PC-3 (cell line): Measurements from ENCODE around the gene XK.

Source experiments
- EZH2 ChIP-seq: fragments of 300-600 bp; sonication (generic); IDR thresholded peaks from one replicate; pipeline ENCODE4 v1.6.1; 2017; ENCODE audit warnings: antibody characterized with exemption, mild to moderate bottlenecking, low read length; ENCODE audit not compliant: unreplicated experiment
- EZH2phosphoT487 ChIP-seq: fragments of 300-600 bp; sonication (generic); IDR thresholded peaks from 2 replicates; pipeline ENCODE4 v1.6.1; 2018; ENCODE audit warnings: mild to moderate bottlenecking, antibody characterized with exemption, low read length, borderline replicate concordance
- TF ChIP-seq, protein P1 (sequence below): fragments of 300-600 bp; sonication (generic); conservative IDR thresholded peaks from 2 replicates; pipeline ENCODE4 v1.5.1; 2017; ENCODE audit warnings: antibody characterized with exemption, low read depth, mild to moderate bottlenecking, low read length

DNA sequence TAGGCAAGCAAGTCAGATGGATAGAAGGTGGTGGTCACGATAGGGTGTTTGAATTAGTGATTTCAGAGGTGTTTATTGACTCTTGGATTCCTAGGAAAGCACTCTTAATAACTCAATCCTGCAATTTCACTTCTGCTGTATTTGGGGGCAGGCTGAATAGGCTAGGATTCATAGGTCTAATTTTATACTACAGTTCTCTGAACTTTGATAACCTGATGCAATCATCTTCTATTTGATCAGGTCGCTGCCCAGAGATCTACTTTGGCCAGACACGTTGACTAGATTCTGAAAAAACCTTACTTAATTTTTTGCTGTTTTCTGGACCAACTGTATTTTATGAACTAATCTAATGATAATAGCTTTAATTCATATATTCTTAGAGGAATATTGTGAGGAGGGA, 26.4 kb downstream of the XK start:
- TF ChIP-seq, protein P1, sequence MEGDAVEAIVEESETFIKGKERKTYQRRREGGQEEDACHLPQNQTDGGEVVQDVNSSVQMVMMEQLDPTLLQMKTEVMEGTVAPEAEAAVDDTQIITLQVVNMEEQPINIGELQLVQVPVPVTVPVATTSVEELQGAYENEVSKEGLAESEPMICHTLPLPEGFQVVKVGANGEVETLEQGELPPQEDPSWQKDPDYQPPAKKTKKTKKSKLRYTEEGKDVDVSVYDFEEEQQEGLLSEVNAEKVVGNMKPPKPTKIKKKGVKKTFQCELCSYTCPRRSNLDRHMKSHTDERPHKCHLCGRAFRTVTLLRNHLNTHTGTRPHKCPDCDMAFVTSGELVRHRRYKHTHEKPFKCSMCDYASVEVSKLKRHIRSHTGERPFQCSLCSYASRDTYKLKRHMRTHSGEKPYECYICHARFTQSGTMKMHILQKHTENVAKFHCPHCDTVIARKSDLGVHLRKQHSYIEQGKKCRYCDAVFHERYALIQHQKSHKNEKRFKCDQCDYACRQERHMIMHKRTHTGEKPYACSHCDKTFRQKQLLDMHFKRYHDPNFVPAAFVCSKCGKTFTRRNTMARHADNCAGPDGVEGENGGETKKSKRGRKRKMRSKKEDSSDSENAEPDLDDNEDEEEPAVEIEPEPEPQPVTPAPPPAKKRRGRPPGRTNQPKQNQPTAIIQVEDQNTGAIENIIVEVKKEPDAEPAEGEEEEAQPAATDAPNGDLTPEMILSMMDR = no peak
- TF ChIP-seq EZH2 (no peak), EZH2phosphoT487 (no peak)
